Measurements from ENCODE around the gene REL.

The REL gene

DNA sequence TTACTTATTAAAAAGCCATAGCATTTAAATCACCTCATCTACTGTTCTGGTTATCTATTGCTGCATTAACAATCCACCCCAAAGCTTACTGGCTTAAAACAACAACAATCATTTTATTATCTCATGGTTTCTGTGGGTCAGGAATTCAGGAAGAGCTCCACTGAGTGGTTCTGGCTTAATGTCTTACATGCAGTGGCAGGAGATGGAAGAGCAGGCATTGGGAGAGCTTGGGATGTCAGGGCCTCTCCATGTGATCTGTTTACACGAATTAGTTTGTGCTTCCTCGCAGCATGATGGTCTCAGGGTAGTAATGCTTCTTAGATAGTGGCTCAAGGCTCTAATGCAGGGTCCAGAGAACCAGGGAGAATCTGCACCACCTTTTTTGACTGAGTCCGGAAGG, 14.4 kb upstream of the REL start:
- DNase-seq (ENCODE audit: low spot score) (no peak), ATAC-seq (ENCODE audit: low read depth) (no peak)
- Histone ChIP-seq H3K4me1 (ENCODE audit: insufficient read depth, poor library complexity, severe bottlenecking) (no peaks in the 10 kb centered on the region), H3K27ac (ENCODE audit: poor library complexity, severe bottlenecking) (no peak overlapping the region), H3K36me3 (ENCODE audit: low read depth) (no peaks in the 10 kb centered on the region), H3K9me3 (ENCODE audit: severe bottlenecking) (no peaks in the 10 kb centered on the region), H3K4me3 (ENCODE audit: severe bottlenecking) (no peak overlapping the region), H3K27me3 (ENCODE audit: insufficient read depth, poor library complexity, severe bottlenecking) (no peaks in the 10 kb centered on the region)
- TF ChIP-seq CTCF (IDR thresholded peaks at IDR 0.05; ENCODE audit: poor library complexity, severe bottlenecking) = no peak

GRCh38 chr2:60867848-60868247, 13.5 kb upstream of the REL start:
- no peaks in the 10 kb centered on the region for H3K4me1 ChIP-seq (ENCODE audit: insufficient read depth, poor library complexity, severe bottlenecking)
- no peaks in the 10 kb centered on the region for H3K27me3 ChIP-seq (ENCODE audit: insufficient read depth, poor library complexity, severe bottlenecking)
- H3K4me3 ChIP-seq (ENCODE audit: severe bottlenecking) = no peak overlapping the region
- no peaks in the 10 kb centered on the region for H3K36me3 ChIP-seq (ENCODE audit: low read depth)
- DNase-seq (ENCODE audit: low spot score) = no peak
- TF ChIP-seq CTCF (IDR thresholded peaks at IDR 0.05; ENCODE audit: poor library complexity, severe bottlenecking) = no peak
- no peaks in the 10 kb centered on the region for H3K9me3 ChIP-seq (ENCODE audit: severe bottlenecking)
- ATAC-seq (ENCODE audit: low read depth) = no peak
- H3K27ac ChIP-seq (ENCODE audit: poor library complexity, severe bottlenecking) = no peak overlapping the region

DNA sequence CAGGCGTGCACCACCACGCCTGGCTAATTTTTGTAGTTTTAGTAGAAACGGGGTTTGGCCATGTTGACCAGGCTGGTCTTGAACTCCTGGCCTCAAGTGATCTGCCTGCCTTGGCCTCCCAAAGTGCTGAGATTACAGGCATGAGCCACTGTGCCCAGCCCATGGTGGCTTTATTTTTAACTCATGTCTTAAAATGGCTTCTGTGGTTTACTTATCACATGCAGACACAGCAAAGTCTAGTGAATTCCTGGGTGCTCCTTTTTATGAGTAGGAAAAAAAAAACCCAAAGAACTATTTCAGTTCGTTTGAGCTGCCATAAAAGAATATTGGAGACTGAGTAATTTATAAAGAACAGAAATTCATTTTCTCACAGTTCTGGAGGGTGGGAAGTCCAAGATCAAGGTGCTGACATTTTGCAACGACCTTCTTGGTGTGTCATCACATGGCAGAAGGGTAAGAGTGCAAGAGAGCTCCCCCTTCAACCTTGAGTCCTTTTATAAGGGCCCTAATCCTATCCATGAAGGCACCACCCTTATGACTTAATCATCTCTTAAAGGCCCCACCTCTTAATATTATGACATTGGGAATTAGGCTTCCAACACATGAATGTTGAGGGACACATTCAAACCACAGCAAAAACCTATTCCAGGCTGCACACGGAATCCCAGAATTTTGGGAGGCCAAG, 12.6 kb upstream of the REL start:
- no peak overlapping the region for H3K27ac ChIP-seq (ENCODE audit: poor library complexity, severe bottlenecking)
- H3K36me3 ChIP-seq (ENCODE audit: low read depth) = no peaks in the 10 kb centered on the region
- TF ChIP-seq CTCF (IDR thresholded peaks at IDR 0.05; ENCODE audit: poor library complexity, severe bottlenecking) = no peak
- H3K4me3 ChIP-seq (ENCODE audit: severe bottlenecking) = no peak overlapping the region
- ATAC-seq (ENCODE audit: low read depth) = no peak
- no peak for DNase-seq (ENCODE audit: low spot score)
- H3K27me3 ChIP-seq (ENCODE audit: insufficient read depth, poor library complexity, severe bottlenecking) = no peaks in the 10 kb centered on the region
- H3K9me3 ChIP-seq (ENCODE audit: severe bottlenecking) = no peaks in the 10 kb centered on the region
- no peaks in the 10 kb centered on the region for H3K4me1 ChIP-seq (ENCODE audit: insufficient read depth, poor library complexity, severe bottlenecking)

GRCh38 chr2:60872510-60872928, 8.9 kb upstream of the REL start:
- no peak overlapping the region for H3K27ac ChIP-seq (ENCODE audit: poor library complexity, severe bottlenecking)
- no peak for ATAC-seq (ENCODE audit: low read depth)
- H3K9me3 ChIP-seq (ENCODE audit: severe bottlenecking) = no peaks in the 10 kb centered on the region
- no peak overlapping the region for H3K4me3 ChIP-seq (ENCODE audit: severe bottlenecking)
- H3K4me1 ChIP-seq (ENCODE audit: insufficient read depth, poor library complexity, severe bottlenecking) = no peaks in the 10 kb centered on the region
- H3K36me3 ChIP-seq (ENCODE audit: low read depth) = no peaks in the 10 kb centered on the region
- no peaks in the 10 kb centered on the region for H3K27me3 ChIP-seq (ENCODE audit: insufficient read depth, poor library complexity, severe bottlenecking)
- DNase-seq (ENCODE audit: low spot score) = no peak
- no peak for TF ChIP-seq CTCF (IDR thresholded peaks at IDR 0.05; ENCODE audit: poor library complexity, severe bottlenecking)

DNA sequence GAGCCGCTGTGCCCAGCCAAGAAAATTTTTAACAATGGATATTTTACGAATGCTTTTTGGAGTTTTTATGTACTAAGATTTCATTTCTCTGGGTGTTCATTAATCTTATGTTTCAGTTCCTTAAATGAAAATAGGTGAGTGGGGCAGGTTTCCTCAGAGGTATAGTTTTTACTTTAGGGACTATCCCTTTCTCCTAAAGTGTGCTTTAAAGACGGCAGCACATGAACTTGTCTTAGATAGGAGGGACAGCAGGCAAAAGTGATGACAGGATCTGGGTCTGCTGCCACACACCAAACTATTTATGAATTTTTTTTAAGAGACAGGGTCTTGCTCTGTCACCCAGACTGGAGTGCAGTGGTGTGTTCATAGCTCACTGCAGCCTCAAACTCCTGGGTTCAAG, 8.0 kb upstream of the REL start:
- DNase-seq (ENCODE audit: low spot score) = no peak
- TF ChIP-seq CTCF (IDR thresholded peaks at IDR 0.05; ENCODE audit: poor library complexity, severe bottlenecking) = no peak
- no peak overlapping the region for H3K4me3 ChIP-seq (ENCODE audit: severe bottlenecking)
- no peaks in the 10 kb centered on the region for H3K9me3 ChIP-seq (ENCODE audit: severe bottlenecking)
- no peak for ATAC-seq (ENCODE audit: low read depth)
- no peaks in the 10 kb centered on the region for H3K4me1 ChIP-seq (ENCODE audit: insufficient read depth, poor library complexity, severe bottlenecking)
- H3K27ac ChIP-seq (ENCODE audit: poor library complexity, severe bottlenecking) = no peak overlapping the region
- H3K27me3 ChIP-seq (ENCODE audit: insufficient read depth, poor library complexity, severe bottlenecking) = no peaks in the 10 kb centered on the region
- no peaks in the 10 kb centered on the region for H3K36me3 ChIP-seq (ENCODE audit: low read depth)

Data from RWPE2 (cell line).